Epithelial cell of prostate (primary cell): ENCODE measurements around the gene USP5.
"Not testable (repeated sequence)": the region's sequence is repeated elsewhere in the genome, so short reads cannot be mapped to it uniquely, and the experiment has no call there.

Experiments used
- DNase-seq: peaks from one replicate; pipeline ENCODE4 v3.0.0-alpha.2; 2011; ENCODE audit warnings: low read depth, low spot score
- H3K27ac ChIP-seq: fragments of 450-650 bp; 2 replicates; pipeline ENCODE4 v1.5.1; 2017; ENCODE audit warnings: mild to moderate bottlenecking

Gene USP5

GRCh38 chr12:6905414-6906040, 53.6 kb downstream of the USP5 start:
- no peak overlapping the region for H3K27ac ChIP-seq
- DNase-seq, result no peak

- not testable (repeated sequence) for DNase-seq, H3K27ac ChIP-seq
These were observed 56.2 kb downstream of the USP5 start for GRCh38 chr12:6908141-6908540.

GRCh38 chr12:6909421-6910145, 57.6 kb downstream of the USP5 start:
- H3K27ac ChIP-seq, result no peak overlapping the region
- DNase-seq, result no peak

DNA sequence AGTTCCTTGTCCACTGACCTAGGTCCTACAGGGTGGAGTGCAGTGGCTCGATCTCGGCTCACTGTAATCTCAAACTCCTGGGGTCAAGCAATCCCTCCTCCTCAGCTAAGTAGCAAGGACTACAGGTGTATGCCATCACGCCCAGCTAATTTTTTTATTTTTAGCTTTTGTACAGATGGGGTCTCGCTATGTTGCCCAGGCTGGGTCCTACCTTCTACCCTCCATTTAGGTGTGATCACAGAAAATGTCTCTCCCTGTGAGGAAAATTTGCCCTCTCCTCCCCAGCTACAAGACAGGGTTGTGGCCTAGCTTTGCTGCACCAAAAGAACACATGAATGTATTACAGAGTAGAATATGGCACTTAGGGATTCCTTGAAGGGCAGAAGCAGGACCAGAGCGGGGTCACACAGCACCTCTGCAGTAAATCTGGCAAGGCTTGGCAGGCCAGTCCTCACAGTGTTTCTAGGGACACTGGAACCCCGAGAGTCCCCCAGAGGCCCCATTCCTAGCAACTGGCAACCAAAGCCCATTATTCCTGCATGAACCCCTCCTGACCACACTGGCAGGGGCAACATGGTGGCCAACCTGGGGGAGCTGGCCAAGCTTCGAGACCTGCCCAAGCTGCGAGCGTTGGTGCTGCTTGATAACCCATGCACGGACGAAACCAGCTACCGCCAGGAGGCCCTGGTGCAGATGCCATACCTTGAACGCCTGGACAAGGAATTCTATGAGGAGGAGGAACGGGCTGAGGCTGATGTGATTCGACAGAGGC, 60.4 kb downstream of the USP5 start:
- DNase-seq, result no peak
- no peak overlapping the region for H3K27ac ChIP-seq

- H3K27ac ChIP-seq, result no peak within 1 kb of the TSS
- no peak for DNase-seq
These were observed 62.4 kb downstream of the USP5 start, which contains the start of gene ENO2 for GRCh38 chr12:6914246-6914946. TSS of gene ENO2 (plus strand) at chr12:6914580. CDS start at chr12:6915833, 1,253 bp downstream.

GRCh38 chr12:6914947-6915788, 63.2 kb downstream of the USP5 start:
- no peak overlapping the region for H3K27ac ChIP-seq

DNA sequence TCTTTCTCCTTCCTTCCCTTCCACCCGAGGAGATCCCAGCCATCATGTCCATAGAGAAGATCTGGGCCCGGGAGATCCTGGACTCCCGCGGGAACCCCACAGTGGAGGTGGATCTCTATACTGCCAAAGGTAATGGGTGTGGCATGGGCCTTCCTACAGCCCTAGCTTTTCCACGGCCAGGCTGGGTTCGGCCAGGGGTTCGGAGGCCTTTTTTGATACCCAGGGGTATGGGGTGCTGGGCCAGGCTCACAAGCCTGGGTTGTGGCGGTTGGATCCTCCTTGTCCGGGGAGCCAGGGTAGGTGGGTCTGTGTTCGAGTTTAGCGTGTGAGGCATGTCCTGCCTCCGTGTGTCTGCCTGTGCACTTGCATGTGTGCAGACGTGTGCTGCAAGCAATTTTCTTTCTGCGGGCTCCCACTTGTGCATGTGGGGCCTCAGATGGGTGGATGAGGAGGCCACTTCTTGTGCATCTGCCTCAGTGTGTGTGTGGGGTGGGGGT, 63.9 kb downstream of the USP5 start:
- H3K27ac ChIP-seq, result no peak overlapping the region
- DNase-seq, result no peak

More at GRCh38 chr12:6914947-6915788, 63.2 kb downstream of the USP5 start:
- DNase-seq, result no peak
